HG02759 (cell line): ENCODE data around the gene PRR7.

ENCODE experiments used
- ATAC-seq: cut with Tn5 transposase; IDR thresholded peaks from one replicate; pipeline ENCODE4 v1.9.1; 2021; ENCODE audit warnings: mild to moderate bottlenecking, moderate library complexity; ENCODE audit not compliant: unreplicated experiment

Gene PRR7

GRCh38 chr5:177449140-177450061 lies 2.8 kb downstream of the PRR7 start:
- ATAC-seq: no peak

GRCh38 chr5:177450667-177451424 lies 4.2 kb downstream of the PRR7 start:
- ATAC-seq: no peak

- ATAC-seq: no peak
Measured at GRCh38 chr5:177452688-177453638, 6.3 kb downstream of the PRR7 start.

- ATAC-seq: no peak
Measured at GRCh38 chr5:177453852-177454396, 7.3 kb downstream of the PRR7 start.

- peak; percentile 61 for ATAC-seq
Measured at GRCh38 chr5:177454397-177455035, 7.9 kb downstream of the PRR7 start.

GRCh38 chr5:177455036-177455660 lies 8.5 kb downstream of the PRR7 start:
- ATAC-seq: peak; percentile 56

GRCh38 chr5:177455661-177456590 lies 9.3 kb downstream of the PRR7 start:
- peak; percentile 17 for ATAC-seq

- ATAC-seq: no peak
Measured at GRCh38 chr5:177456591-177456964, 10.0 kb downstream of the PRR7 start.

GRCh38 chr5:177456976-177457851 lies 10.6 kb downstream of the PRR7 start:
- ATAC-seq: peak; percentile 32

GRCh38 chr5:177457852-177458681 lies 11.5 kb downstream of the PRR7 start:
- ATAC-seq: no peak

- ATAC-seq: no peak
Measured at GRCh38 chr5:177458912-177459350, 12.3 kb downstream of the PRR7 start.

GRCh38 chr5:177459357-177459756 lies 12.7 kb downstream of the PRR7 start:
- ATAC-seq: no peak

- no peak for ATAC-seq
Measured at GRCh38 chr5:177459819-177460628, 13.4 kb downstream of the PRR7 start.

- no peak for ATAC-seq
Measured at GRCh38 chr5:177462021-177462670, 15.5 kb downstream of the PRR7 start.

GRCh38 chr5:177465044-177465443 lies 18.4 kb downstream of the PRR7 start:
- ATAC-seq: no peak
